ENCODE results near the gene PITRM1.
A peak's percentile ranks its signal among the peaks of the same experiment; 100 is the strongest.

The PITRM1 gene

DNA sequence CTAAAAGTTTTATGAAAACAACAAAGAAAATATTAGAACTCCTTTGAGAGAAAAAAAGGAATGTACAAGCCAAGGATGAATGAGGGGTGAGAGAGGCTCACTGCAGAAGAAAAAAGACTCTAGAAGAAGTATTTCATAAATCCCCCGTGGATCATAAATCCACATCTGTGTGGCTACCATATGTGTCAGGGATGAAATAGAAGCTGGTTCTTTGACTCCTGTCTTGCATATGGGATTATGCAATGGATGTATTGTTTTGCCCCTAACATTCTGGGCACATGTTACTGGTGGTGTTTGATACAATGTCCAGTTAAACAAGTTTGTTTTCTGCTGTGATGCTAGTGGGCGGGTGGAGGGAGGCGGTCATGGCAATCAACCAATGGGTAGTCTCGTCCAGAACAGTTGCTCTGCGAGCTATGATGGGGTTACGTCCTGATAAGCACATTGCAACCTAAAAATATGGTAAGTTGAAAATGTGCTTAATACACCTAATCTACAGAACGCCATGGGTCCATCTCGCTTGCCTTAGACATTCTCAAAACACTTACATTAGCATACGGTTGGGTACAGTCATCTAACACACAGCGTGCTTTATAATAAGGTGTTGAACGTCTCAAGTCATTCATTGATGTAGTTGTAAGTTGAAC is 34.1 kb upstream of the PITRM1 start:
- Mint-ChIP-seq H3K4me3 (no peak overlapping the region), H3K36me3 (no peaks in the 10 kb centered on the region), H3K9me3 (no peaks in the 10 kb centered on the region), H3K4me1 (peaks cover 24% of the 10 kb centered on the region), H3K27me3 (peaks cover 24% of the 10 kb centered on the region), H3K27ac (no peak overlapping the region)
- ATAC-seq = no peak

DNA sequence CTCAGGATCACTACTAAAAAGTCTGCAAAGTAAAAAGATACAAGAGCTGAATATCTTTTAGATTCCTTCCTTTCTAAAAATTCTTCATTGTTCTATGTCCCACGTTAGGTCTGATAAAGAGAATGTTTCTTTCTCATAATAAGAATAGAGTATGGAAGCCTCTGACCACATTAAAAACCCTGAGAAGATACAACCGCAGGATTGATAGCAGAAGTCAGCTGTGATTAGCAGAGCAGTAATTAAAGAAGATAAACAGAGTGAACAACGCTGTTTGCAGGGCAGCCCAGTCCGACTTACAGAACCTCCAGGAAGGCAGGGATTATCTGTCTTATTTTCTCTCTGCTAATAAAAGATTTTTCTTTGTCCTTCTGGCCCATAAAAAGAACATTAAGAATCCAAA is 31.4 kb upstream of the PITRM1 start:
- no peak for ATAC-seq
- Mint-ChIP-seq H3K27me3 (peaks cover 51% of the 10 kb centered on the region), H3K9me3 (no peaks in the 10 kb centered on the region), H3K4me3 (no peak overlapping the region), H3K27ac (no peak overlapping the region), H3K4me1 (peaks cover 25% of the 10 kb centered on the region), H3K36me3 (no peaks in the 10 kb centered on the region)

DNA sequence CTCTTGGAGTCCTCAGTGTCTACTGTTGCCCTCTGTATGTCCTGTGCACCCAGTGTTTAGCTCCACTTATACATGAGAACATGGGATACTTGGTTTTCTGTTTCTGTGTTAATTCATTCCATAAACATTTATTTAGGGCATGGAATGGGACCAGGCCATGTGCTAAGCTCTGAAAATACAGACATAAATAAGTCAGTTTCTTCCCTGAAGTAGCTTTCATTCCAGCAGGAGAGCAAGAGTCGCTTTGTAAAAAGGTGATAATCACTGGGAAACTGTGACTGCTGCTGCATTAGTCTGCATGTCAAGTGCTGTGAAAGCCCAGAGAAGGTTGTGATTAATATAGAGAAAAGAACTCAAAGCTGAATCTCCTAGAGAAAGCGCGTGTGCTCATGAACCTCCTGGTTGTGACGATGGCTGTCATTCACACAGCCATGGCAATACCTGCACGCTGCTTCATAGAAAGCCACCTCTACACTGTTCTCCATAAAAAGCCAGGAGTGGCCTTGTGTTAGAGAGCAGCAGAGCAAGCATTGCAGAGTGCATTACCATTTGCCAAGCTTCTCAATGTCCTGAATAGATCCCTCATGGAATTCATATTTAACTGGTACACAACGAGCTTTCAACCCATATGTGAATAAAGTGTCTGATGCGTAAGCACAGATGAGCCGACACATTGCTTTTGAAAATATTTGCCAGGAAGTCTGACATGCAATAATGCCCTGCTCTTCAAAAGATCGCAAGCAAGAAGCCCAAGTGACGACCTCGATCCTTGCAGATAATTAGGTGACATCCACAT is 30.6 kb upstream of the PITRM1 start:
- ATAC-seq = no peak
- Mint-ChIP-seq H3K4me3 (no peak overlapping the region), H3K27me3 (peaks cover 59% of the 10 kb centered on the region), H3K9me3 (no peaks in the 10 kb centered on the region), H3K4me1 (peaks cover 25% of the 10 kb centered on the region), H3K27ac (no peak overlapping the region), H3K36me3 (no peaks in the 10 kb centered on the region)

DNA sequence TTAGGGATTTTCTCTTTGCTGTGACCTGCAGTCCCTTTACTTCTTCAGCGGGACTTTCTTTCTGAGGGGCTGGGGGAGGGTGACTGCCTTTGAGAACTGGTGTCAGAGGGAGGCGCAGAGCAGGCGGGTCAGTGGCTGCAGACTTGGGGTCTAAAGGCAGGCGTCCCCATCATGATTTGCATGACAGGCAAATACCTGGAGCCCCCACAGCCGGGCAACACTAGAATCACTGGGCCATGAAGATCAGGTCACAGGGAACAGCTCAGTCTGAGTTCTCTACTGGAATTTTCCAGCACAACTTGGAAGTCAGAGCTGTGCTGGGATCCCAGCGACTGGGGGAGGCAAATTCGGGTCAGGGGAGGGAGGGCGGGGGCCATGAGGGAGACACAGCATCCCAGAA is 29.2 kb upstream of the PITRM1 start:
- no peak overlapping the region for H3K27ac Mint-ChIP-seq
- no peak for ATAC-seq
- H3K9me3 Mint-ChIP-seq = no peaks in the 10 kb centered on the region
- H3K4me1 Mint-ChIP-seq = peaks cover 35% of the 10 kb centered on the region
- H3K27me3 Mint-ChIP-seq = peaks cover 61% of the 10 kb centered on the region
- no peak overlapping the region for H3K4me3 Mint-ChIP-seq
- no peaks in the 10 kb centered on the region for H3K36me3 Mint-ChIP-seq

DNA sequence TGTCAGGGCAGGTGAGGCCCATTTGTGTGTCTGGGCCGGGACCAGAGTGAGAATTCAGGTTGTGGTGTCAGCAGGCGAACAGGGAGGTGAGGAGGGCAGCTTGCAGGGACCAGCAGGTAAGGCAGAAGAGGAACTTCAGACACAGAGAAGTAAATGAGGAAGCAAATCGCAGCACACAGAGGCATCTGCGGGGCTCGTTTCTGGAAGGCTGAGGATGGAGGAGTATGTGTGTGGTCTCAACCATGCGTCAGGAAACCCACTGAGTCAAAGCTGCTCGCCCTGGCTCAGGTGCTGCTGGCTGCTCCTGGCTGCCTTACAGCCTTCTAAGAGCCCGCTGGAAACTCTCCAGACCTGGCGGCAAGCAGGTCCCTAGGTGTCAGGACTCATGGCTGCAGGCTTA is 26.9 kb upstream of the PITRM1 start:
- H3K4me3 Mint-ChIP-seq = no peak overlapping the region
- H3K4me1 Mint-ChIP-seq = peaks cover 35% of the 10 kb centered on the region
- peak; percentile 60 for ATAC-seq
- no peaks in the 10 kb centered on the region for H3K9me3 Mint-ChIP-seq
- no peaks in the 10 kb centered on the region for H3K36me3 Mint-ChIP-seq
- peaks cover 84% of the 10 kb centered on the region for H3K27me3 Mint-ChIP-seq
- no peak overlapping the region for H3K27ac Mint-ChIP-seq

DNA sequence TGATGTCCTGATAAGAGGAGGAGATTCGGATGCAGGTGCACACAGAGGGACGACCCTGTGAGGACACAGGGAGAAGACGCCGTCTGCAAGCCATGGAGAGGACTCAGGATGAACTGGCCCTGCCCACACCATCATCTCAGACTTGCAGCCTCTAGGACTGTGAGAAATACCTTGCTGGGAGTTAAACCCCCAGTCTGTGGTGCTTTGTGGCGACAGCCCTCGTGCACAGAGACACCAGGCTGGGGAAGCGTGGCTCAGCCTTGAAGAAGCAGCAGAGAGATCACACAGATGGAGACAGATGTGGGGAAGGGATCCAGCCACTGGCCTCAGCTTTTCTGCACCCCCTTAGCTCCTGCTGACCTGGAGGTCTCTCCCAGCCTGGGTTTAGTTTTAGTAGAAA is 26.3 kb upstream of the PITRM1 start:
- Mint-ChIP-seq H3K27me3 (peaks cover 87% of the 10 kb centered on the region), H3K4me3 (no peak overlapping the region), H3K4me1 (peaks cover 35% of the 10 kb centered on the region), H3K9me3 (no peaks in the 10 kb centered on the region), H3K27ac (no peak overlapping the region), H3K36me3 (no peaks in the 10 kb centered on the region)
- no peak for ATAC-seq

DNA sequence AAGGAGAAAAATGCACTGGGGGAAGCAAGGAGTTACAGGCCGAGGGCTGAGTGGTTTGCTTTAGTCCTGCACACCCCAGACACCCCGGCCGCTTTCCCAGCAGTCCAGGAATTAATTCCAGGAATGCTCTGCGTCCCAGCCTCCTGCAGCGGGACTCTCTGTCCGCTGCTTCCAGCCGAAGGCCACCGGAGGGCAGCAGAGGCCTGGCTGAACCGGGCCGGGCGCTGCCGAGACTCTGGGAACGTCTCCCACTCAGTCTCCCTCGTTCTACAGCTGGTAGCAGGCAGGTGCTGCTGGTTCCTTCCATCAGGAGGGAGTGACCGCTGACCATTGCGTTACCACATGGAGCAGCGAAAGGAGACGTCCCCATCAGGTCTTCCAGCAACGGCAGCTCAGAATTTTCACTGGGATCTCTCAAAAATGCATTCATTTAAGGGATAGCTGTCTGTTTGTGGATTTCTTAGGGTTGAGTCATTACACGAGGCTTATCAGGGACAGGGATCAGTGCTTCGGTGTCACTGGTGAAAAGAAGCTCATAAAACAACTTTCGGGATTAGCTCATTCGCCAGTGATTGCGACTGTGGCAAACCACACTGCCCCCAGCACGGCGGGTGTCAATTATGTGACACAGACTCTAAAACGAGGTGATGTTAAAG is 24.9 kb upstream of the PITRM1 start:
- Mint-ChIP-seq H3K27me3 (peaks cover 89% of the 10 kb centered on the region), H3K9me3 (no peaks in the 10 kb centered on the region), H3K36me3 (no peaks in the 10 kb centered on the region), H3K27ac (no peak overlapping the region), H3K4me1 (peaks cover 40% of the 10 kb centered on the region), H3K4me3 (peak overlapping the region; percentile 44)
- ATAC-seq = peak; percentile 84

DNA sequence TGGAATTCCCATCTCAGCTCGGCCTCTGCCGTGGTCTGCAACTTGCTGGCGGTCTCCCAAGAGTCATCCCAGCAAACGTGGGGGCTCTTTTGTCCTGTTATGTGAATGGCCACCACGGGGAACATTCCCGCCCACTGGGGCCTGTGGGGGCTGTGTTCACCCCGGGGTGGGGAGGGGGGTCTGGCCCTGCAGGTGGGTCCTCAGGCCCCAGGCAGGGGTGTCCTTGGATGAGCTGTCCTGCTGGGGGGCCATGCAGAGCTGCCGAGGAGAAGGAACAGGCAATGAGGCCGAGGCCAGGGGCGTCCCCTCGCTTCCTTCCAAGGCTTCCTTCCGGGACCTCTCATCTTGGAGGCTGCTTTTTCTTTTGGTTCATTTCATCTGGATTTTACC is 24.4 kb upstream of the PITRM1 start:
- Mint-ChIP-seq H3K4me3 (no peak overlapping the region), H3K36me3 (no peaks in the 10 kb centered on the region), H3K9me3 (no peaks in the 10 kb centered on the region), H3K4me1 (peaks cover 40% of the 10 kb centered on the region), H3K27me3 (peaks cover 88% of the 10 kb centered on the region), H3K27ac (no peak overlapping the region)
- ATAC-seq = no peak

DNA sequence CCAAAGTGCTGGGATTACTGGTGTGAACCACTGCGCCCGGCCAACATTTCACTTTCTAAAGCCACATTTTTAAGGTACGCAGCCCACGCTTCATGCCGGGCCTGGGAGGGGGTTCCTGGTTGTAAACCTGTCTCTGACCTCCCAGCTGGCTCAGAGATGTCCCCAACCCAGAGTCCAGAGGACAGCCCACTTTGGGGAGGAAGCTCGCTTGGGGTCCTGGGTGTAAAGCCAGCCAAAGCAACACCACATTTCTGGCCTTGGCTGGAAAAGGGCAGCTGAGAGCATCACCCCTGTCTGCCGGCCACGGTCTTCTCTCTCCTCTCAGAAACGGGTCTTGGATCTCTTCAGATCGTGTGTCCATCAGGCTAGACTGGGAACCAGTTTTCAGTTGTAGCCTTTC is 23.9 kb upstream of the PITRM1 start:
- peaks cover 38% of the 10 kb centered on the region for H3K4me1 Mint-ChIP-seq
- ATAC-seq = no peak
- H3K36me3 Mint-ChIP-seq = no peaks in the 10 kb centered on the region
- H3K27me3 Mint-ChIP-seq = peaks cover 83% of the 10 kb centered on the region
- no peaks in the 10 kb centered on the region for H3K9me3 Mint-ChIP-seq
- no peak overlapping the region for H3K4me3 Mint-ChIP-seq
- no peak overlapping the region for H3K27ac Mint-ChIP-seq

DNA sequence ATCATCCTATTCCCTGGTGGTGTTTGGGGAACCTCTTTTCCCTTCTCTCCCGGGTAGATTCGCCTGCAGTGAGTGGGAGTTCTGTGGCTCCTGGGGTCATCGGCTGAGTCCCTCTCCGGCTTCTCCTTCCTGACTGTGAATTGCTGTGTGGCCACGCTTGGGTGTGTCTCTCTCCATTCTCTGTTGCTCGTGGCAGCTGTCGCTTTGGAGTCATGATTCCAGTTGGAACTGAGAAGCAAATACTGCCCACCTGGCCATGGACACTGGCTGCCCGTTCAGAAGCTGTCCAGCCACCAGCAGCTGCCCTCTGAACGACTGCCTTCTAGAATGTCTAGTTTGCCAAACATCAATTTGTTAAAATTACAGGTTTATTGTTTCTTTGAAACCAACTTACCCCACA is 23.1 kb upstream of the PITRM1 start:
- Mint-ChIP-seq H3K36me3 (no peaks in the 10 kb centered on the region), H3K4me3 (no peak overlapping the region), H3K27me3 (peaks cover 76% of the 10 kb centered on the region), H3K4me1 (peaks cover 36% of the 10 kb centered on the region), H3K27ac (no peak overlapping the region), H3K9me3 (no peaks in the 10 kb centered on the region)
- ATAC-seq = no peak

DNA sequence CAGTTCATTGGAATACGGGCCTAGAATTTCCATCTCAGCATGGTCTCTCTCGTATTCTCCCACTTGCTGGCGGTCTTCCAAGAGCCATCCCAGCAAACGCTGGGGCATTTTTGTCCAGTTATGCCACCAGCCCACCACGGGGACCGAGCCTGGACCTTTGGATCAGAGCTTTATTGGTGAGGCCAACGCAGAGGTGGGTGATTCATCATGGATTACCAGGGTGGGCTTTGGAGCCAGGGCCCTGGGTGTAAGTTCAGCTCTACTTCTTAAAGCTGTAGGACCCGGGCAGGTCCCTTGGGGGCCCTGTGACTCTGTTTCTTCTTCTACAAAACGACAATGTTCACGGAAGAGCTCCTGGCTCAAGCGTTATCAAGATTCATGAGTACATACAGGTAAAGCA is 22.7 kb upstream of the PITRM1 start:
- H3K4me3 Mint-ChIP-seq = no peak overlapping the region
- H3K27me3 Mint-ChIP-seq = peaks cover 71% of the 10 kb centered on the region
- H3K4me1 Mint-ChIP-seq = peaks cover 36% of the 10 kb centered on the region
- ATAC-seq = no peak
- H3K9me3 Mint-ChIP-seq = no peaks in the 10 kb centered on the region
- H3K36me3 Mint-ChIP-seq = no peaks in the 10 kb centered on the region
- H3K27ac Mint-ChIP-seq = no peak overlapping the region

DNA sequence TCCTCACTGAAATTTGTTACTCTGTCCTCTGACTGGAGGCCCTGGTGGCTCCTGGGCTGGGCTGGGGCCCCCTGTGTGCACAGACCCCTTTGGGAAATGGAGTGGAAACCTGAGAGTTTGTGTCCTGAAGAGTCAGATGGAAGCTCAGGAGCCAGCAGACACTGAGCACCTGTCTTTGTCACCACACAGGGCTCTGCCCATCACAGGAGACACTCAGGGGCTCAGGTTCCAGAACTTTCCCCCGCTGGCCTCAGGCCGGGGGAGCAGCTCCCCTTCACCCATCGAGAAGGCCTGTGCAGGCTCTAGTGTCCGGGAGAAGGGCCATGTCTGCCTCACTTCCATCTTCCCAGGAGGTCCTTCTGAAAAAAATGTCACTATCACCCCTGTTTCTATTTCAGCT is 22.3 kb upstream of the PITRM1 start:
- Mint-ChIP-seq H3K9me3 (no peaks in the 10 kb centered on the region), H3K4me1 (peaks cover 32% of the 10 kb centered on the region), H3K4me3 (no peak overlapping the region), H3K27ac (no peak overlapping the region), H3K36me3 (no peaks in the 10 kb centered on the region), H3K27me3 (peaks cover 67% of the 10 kb centered on the region)
- no peak for ATAC-seq

DNA sequence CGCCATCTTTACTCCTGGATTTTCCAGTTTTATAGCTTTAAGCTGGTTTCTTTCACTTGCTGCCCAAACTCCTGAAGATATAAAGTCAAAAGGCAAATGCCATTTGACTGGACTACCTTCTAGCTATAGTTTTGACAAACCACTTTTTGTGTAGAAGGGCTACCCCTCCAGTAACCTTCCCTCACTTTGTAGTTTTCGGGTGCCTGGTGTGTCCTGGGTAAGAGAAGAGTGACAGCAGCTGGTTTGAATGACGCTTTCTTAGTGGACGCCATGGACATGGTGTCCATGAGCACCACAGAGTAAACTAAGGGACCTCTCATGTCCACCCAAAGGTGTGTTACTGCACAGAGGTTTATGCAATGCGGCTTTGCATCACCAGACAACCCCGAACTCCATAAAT is 21.2 kb upstream of the PITRM1 start:
- Mint-ChIP-seq H3K27ac (no peak overlapping the region), H3K36me3 (no peaks in the 10 kb centered on the region), H3K9me3 (no peaks in the 10 kb centered on the region), H3K27me3 (peaks cover 56% of the 10 kb centered on the region), H3K4me1 (peaks cover 21% of the 10 kb centered on the region), H3K4me3 (no peak overlapping the region)
- ATAC-seq = no peak

DNA sequence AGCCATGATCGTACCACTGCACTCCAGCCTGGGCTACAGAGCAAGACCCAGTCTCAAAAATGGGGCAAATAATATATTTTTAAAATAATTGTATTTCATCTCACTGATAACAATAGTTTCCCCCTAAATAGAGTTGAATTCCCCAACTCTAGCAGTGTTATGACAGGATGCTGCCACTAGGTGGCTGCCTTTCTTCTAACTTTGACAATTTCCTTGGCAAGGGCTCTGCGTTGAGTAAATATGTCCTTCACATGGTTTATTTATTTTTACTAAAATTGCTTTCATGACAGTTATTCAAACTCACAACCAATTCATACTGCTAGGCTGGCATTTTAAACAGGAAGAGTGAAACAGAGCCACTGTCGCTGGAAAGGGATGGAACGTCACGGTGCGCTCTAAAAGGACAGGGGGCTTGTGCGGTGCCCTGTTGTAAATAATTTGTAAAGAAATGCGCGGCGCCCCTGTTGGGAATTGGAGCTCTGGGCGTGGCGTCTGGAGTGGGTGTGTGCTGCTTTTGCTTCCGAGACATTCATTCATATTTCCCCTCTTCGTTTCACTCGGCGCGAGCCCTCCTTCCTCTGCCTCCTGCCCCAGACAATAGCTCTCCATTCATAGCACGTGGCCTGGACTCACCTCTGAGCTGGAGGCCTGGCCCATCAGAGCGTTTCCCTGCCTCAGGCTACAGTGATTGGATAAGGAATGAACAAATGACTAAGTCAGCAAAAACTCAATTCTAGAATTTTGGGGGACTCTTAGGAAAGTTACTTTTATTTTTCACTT is 20.5 kb upstream of the PITRM1 start:
- Mint-ChIP-seq H3K36me3 (no peaks in the 10 kb centered on the region), H3K27me3 (peaks cover 49% of the 10 kb centered on the region), H3K4me1 (peaks cover 14% of the 10 kb centered on the region), H3K4me3 (peak overlapping the region; percentile 26), H3K9me3 (no peaks in the 10 kb centered on the region), H3K27ac (no peak overlapping the region)
- no peak for ATAC-seq

DNA sequence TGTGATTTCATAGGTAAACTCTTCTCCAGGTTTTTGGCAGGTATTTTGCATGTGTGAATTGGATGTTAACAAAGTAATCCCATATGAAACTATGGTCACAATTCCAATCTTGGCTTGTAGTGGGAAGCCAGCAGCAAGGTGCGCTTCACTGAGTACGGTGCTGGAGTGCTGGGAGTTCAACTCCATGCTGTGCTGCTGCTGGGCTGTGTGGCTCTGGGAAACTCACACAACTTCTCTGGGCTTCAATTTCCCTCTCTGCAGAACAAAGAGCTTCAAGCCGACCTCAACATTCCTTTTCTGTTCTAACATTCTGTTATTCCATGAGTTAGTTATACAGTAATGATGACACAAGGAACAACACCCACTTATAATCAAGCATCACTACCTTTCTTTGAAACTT is 18.2 kb upstream of the PITRM1 start:
- H3K4me1 Mint-ChIP-seq = peaks cover 6% of the 10 kb centered on the region
- H3K36me3 Mint-ChIP-seq = no peaks in the 10 kb centered on the region
- no peak overlapping the region for H3K4me3 Mint-ChIP-seq
- no peak for ATAC-seq
- peaks cover 39% of the 10 kb centered on the region for H3K27me3 Mint-ChIP-seq
- H3K27ac Mint-ChIP-seq = no peak overlapping the region
- no peaks in the 10 kb centered on the region for H3K9me3 Mint-ChIP-seq

Data from stimulated activated memory B cell treated with anti-CD40 and anti-IgM and Interleukin-4, amounts not matched to agents 10 μg/mL and 1 μg/mL and 100 μg/mL, for 72 hours (primary cell).